ENCODE data around the gene XPO6.

DNA sequence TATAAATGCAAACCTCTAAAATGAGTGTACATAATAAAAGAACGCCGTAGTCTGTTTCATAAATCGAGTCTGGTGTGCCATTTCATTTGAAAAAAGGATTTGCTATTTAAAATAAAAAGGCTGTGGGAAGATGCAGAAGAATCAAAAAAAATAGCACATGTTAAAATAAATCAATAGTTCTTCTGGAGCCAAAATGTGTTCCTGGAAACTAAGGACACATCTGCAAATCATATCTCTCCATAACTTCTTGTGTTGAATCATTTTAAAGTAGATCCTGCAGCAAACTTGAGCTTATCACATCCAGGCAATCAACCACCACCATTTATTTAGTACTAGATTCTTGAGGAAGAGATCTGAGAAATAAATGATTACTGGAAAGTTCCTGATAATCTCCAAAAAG, 29.0 kb downstream of the XPO6 start:
- TF ChIP-seq POLR2A (IDR thresholded peaks at IDR 0.05): no peak
- TF ChIP-seq, protein P1, sequence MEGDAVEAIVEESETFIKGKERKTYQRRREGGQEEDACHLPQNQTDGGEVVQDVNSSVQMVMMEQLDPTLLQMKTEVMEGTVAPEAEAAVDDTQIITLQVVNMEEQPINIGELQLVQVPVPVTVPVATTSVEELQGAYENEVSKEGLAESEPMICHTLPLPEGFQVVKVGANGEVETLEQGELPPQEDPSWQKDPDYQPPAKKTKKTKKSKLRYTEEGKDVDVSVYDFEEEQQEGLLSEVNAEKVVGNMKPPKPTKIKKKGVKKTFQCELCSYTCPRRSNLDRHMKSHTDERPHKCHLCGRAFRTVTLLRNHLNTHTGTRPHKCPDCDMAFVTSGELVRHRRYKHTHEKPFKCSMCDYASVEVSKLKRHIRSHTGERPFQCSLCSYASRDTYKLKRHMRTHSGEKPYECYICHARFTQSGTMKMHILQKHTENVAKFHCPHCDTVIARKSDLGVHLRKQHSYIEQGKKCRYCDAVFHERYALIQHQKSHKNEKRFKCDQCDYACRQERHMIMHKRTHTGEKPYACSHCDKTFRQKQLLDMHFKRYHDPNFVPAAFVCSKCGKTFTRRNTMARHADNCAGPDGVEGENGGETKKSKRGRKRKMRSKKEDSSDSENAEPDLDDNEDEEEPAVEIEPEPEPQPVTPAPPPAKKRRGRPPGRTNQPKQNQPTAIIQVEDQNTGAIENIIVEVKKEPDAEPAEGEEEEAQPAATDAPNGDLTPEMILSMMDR (IDR thresholded peaks at IDR 0.05): no peak
